ENCODE data around the gene MCRIP1.

The MCRIP1 gene

GRCh38 chr17:81803728-81804558 is 29.1 kb downstream of the MCRIP1 start, which contains the start of gene GCGR:
TSS of gene GCGR (plus strand) at chr17:81804150. CDS start at chr17:81809019, 4,869 bp downstream.
- no peak for DNase-seq (ENCODE audit: low read depth)

- no peak for DNase-seq (ENCODE audit: low read depth)
Measured at GRCh38 chr17:81802856-81803643, 30.0 kb downstream of the MCRIP1 start.

GRCh38 chr17:81802048-81802758 is 30.9 kb downstream of the MCRIP1 start:
- no peak for DNase-seq (ENCODE audit: low read depth)

DNA sequence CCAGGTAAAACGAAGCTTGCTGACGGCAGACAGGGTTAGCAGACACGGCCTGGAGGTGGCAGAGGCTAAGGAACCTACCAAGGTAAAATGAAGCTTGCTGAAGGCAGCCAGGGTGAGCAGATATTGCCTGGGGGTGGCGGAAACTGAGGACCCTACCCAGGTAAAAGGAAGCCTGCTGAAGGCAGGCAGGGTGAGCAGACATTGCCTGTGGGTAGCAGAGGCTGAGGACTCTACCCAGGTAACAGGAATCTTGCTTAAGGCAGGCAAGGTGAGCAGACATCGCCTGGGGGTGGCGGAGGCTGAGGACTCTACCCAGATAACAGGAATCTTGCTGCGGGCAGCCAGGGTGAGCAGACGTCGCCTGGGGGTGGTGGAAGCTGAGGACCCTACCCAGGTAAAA is 31.8 kb downstream of the MCRIP1 start:
- DNase-seq (ENCODE audit: low read depth) = no peak

DNA sequence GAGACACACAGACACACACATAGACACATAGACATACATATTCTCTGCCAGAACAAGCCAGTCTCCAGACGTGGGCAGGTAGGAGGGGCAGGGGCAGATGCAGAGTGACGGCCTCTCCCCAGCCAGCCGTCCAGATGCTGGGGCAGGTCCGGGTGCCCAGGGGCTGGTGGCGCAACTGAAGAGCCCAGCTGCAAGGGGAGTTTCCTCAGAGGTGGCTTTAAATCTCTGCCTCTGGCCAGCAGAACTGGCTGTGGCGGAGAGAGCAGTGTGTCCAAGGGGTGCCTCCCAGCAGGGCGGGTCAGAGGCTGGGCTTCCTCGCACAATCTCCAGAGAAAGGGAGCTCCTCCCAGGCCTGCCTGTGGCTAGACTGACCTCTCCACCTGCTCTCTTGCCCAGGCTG is 38.6 kb downstream of the MCRIP1 start:
- DNase-seq (ENCODE audit: low read depth) = no peak

- no peak for DNase-seq (ENCODE audit: low read depth)
Measured at GRCh38 chr17:81794074-81794476, 39.0 kb downstream of the MCRIP1 start.

DNA sequence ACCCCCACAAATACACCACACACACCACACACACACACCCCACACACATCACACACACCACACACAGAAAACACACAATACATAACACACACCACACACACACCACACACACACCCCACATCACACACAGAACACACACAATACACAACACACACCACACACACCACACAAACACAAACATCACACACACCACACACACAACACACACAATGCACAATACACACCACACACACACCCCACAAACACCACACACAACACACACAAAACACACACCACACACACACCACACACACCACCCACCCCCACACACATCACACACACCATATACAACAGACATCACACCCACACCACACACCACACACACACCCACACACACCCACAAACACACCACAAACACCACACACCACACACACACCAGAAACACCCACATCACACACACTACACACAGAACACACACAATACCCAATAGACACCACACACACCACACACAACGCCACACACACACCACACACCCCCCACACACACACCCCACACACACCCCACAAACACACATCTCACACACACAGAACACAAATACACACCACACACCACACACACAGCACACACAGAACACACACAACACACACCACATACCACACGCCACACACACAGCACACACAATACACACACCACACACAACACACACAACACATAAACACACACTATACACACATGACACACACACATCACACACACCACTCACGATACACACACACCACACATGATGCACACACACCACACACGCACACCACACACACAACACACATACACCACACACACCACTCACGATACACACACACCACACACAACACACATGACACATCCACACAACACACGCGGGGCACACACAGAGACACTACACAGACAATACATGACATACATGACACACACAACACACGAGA is 40.1 kb downstream of the MCRIP1 start:
- no peak for DNase-seq (ENCODE audit: low read depth)
